GM12891 (cell line): ENCODE results near the gene MYL7.

Experiments
- DNase-seq: peaks from one replicate; pipeline ENCODE4 v3.0.0; 2011; ENCODE audit warnings: low spot score; ENCODE audit not compliant: insufficient read length
- FAIRE-seq: peaks from 2 replicates; lab custom pipeline; 2011; peaks lifted over from hg19 to GRCh38; lab: Jason Lieb, UNC
- PAX5 ChIP-seq: IDR thresholded peaks from 2 replicates; pipeline ENCODE4 v1.6.1; 2011; ENCODE audit warnings: low read length, moderate library complexity, mild to moderate bottlenecking; ENCODE audit not compliant: insufficient read depth, severe bottlenecking
- POLR2A ChIP-seq: IDR thresholded peaks from 2 replicates; pipeline ENCODE4 v1.6.1; 2011; ENCODE audit warnings: low read depth, low read length, control low read depth
- POLR2AphosphoS5 ChIP-seq: IDR thresholded peaks from 2 replicates; pipeline ENCODE4 v1.6.1; 2011; ENCODE audit warnings: low read depth, low read length, control low read depth
- POU2F2 ChIP-seq: IDR thresholded peaks from 2 replicates; pipeline ENCODE4 v1.6.1; 2011; ENCODE audit warnings: low read depth, mild to moderate bottlenecking, control low read depth, low read length, moderate library complexity
- SPI1 ChIP-seq: IDR thresholded peaks from 2 replicates; pipeline ENCODE4 v1.6.1; 2011; ENCODE audit warnings: low read depth, low read length, control low read depth
- TAF1 ChIP-seq: IDR thresholded peaks from 2 replicates; pipeline ENCODE4 v1.6.1; 2011; ENCODE audit warnings: low read depth, low read length, control low read depth

Gene MYL7

GRCh38 chr7:44094365-44094764, 46.8 kb downstream of the MYL7 start:
- TF ChIP-seq TAF1: no peak
- TF ChIP-seq POLR2AphosphoS5: no peak
- TF ChIP-seq POLR2A: no peak
- TF ChIP-seq PAX5: no peak
- TF ChIP-seq POU2F2: no peak
- no peak for TF ChIP-seq SPI1
- FAIRE-seq (no peak), DNase-seq (no peak)

GRCh38 chr7:44093102-44093641, 48.0 kb downstream of the MYL7 start:
- no peak for DNase-seq
- FAIRE-seq: no peak
- TF ChIP-seq POLR2AphosphoS5: no peak
- TF ChIP-seq POLR2A: no peak
- no peak for TF ChIP-seq POU2F2
- TF ChIP-seq TAF1: no peak
- no peak for TF ChIP-seq PAX5
- TF ChIP-seq SPI1: no peak
